ENCODE results near the gene LSM12. TPM values are rescaled to one million over a fixed set of nuclear protein-coding genes. Genes with fewer than 3 reads are reported as not detected.

Gene LSM12
- total RNA-seq, 1 experiment from 2014 or later, result 85.5 TPM

DNA sequence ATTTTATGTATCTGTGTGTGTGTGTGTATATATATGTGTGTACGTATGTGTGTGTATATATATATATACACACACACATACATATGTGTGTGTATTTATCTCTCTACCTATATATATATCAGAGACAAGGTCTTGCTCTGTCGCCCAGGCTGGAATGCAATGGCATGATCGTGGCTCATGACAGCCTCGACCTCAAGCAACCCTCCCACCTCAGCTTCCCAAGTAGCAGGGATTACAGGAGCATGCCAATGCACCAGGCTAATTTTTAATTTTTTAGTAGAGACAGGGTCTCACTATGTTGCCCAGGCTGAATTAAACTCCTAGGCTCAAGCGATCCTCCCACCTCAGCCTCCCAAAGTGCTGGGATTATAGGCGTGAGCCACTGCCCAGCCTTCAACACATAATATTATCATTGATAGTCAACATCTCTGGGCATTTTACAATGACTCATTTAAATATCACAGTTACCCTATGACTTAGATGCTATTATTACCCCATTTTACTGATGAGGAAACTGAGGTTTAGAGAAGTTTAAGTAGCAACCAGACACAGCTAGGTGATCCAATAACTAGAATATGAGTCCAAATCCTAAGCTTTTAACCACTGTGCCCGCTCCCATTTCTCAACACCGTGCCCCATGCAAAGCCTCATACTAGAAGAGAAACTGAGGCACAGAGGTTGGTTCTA is 28.4 kb upstream of the LSM12 start:
- Mint-ChIP-seq H3K4me3 (ENCODE audit: unreplicated experiment) (no peak overlapping the region), H3K4me1 (ENCODE audit: low read depth, unreplicated experiment) (peaks cover 8% of the 10 kb centered on the region), H3K9me3 (ENCODE audit: unreplicated experiment) (no peaks in the 10 kb centered on the region), H3K27me3 (ENCODE audit: insufficient read depth, unreplicated experiment) (no peaks in the 10 kb centered on the region), H3K36me3 (ENCODE audit: insufficient read depth, unreplicated experiment) (no peaks in the 10 kb centered on the region), H3K27ac (ENCODE audit: unreplicated experiment) (no peak overlapping the region)
- Histone ChIP-seq H3K4me1 (peaks cover 9% of the 10 kb centered on the region; the same call in 1 of the 2 replicates), H3K27me3 (replicated peaks; ENCODE audit: control insufficient read depth, insufficient read depth, low read length) (no peaks in the 10 kb centered on the region), H3K36me3 (ENCODE audit: control insufficient read depth, insufficient read depth, low read length) (peaks cover 2% of the 10 kb centered on the region), H3K4me3 (ENCODE audit: low read depth, low read length) (no peak overlapping the region), H3K9me3 (no peaks in the 10 kb centered on the region)
- intact Hi-C loops (cut with micrococcal nuclease; ENCODE audit: unreplicated experiment), result loop anchor here (1.0 kb wide), 1 partner anchor 73 kb away; no protein-coding TSS in a partner anchor
- no peak for DNase-seq
- no TSS peak for BruUV-seq (replicated peaks)
- TF ChIP-seq, protein P1, sequence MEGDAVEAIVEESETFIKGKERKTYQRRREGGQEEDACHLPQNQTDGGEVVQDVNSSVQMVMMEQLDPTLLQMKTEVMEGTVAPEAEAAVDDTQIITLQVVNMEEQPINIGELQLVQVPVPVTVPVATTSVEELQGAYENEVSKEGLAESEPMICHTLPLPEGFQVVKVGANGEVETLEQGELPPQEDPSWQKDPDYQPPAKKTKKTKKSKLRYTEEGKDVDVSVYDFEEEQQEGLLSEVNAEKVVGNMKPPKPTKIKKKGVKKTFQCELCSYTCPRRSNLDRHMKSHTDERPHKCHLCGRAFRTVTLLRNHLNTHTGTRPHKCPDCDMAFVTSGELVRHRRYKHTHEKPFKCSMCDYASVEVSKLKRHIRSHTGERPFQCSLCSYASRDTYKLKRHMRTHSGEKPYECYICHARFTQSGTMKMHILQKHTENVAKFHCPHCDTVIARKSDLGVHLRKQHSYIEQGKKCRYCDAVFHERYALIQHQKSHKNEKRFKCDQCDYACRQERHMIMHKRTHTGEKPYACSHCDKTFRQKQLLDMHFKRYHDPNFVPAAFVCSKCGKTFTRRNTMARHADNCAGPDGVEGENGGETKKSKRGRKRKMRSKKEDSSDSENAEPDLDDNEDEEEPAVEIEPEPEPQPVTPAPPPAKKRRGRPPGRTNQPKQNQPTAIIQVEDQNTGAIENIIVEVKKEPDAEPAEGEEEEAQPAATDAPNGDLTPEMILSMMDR (IDR thresholded peaks at IDR 0.05; ENCODE audit: insufficient read depth in 1 of 2, low read depth in 1 of 2, low read length in 1 of 2, severe bottlenecking in 1 of 2, unreplicated experiment in 1 of 2), result no peak
- ChIA-PET CTCF (interaction anchor here (0.6 to 1.0 kb wide), 4 partner anchors 14 to 74 kb away, joined by 3 to 6 read pairs (median 4); no protein-coding TSS in a partner anchor), POLR2A (interaction anchor here (0.6 kb wide), 2 partner anchors 29 to 46 kb away, joined by 3 to 16 read pairs; partner anchors contain the start of gene HDAC5)

DNA sequence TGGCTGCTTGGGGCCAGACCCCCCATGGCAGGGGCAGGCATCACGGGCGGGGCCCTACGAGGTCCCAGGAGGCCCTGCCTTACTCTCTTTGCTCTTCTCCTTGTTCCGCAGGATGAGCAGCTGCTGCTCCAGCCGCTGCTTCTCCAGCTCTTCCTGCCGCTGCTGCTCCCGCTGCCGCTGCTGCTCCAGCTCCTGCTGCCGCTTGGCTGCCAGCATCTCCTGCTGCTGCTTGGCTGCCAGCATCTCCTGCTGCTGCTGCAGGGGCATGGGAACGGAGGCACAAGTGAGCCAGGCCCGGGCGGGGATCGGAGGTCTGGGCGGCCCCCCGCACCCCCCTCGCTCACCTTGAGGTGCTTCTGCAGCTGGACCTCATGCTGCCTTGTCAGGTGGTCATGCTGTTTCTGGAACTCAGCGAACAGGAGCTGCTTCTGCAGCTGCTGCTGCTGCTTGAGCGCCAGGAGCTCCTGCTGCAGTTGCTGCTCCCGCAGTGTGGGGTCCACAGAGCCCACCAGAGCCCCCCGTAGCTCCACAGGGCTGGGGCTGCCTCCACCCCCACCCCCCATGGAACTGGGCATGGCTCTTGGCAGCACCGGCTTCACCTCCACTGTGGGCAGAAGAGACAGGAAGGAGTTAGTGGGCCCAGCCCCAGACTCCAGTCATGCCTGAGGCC is 26.9 kb upstream of the LSM12 start:
- no peaks in the 10 kb centered on the region for H3K9me3 Mint-ChIP-seq (ENCODE audit: unreplicated experiment)
- Histone ChIP-seq H3K27me3 (replicated peaks; ENCODE audit: control insufficient read depth, insufficient read depth, low read length) (no peaks in the 10 kb centered on the region), H3K9me3 (no peaks in the 10 kb centered on the region), H3K4me3 (ENCODE audit: low read depth, low read length) (no peak overlapping the region), H3K4me1 (peaks cover 9% of the 10 kb centered on the region; the same call in 1 of the 2 replicates), H3K36me3 (ENCODE audit: control insufficient read depth, insufficient read depth, low read length) (peaks cover 2% of the 10 kb centered on the region)
- intact Hi-C loops (cut with micrococcal nuclease; ENCODE audit: unreplicated experiment), result no loop called here
- ChIA-PET POLR2A (interaction anchor here (0.7 kb wide), 1 partner anchor 24 kb away, joined by 3 read pairs; no protein-coding TSS in a partner anchor), CTCF (interaction anchor here (0.6 kb wide), 1 partner anchor 52 kb away, joined by 3 read pairs; no protein-coding TSS in a partner anchor)
- BruUV-seq (replicated peaks), result no TSS peak
- H3K4me3 Mint-ChIP-seq (ENCODE audit: unreplicated experiment), result no peak overlapping the region
- DNase-seq, result no peak
- H3K4me1 Mint-ChIP-seq (ENCODE audit: low read depth, unreplicated experiment), result peaks cover 8% of the 10 kb centered on the region
- peaks cover 6% of the 10 kb centered on the region for H3K36me3 Mint-ChIP-seq (ENCODE audit: insufficient read depth, unreplicated experiment)
- no peak overlapping the region for H3K27ac Mint-ChIP-seq (ENCODE audit: unreplicated experiment)
- TF ChIP-seq, protein P1 (IDR thresholded peaks at IDR 0.05; ENCODE audit: insufficient read depth in 1 of 2, low read depth in 1 of 2, low read length in 1 of 2, severe bottlenecking in 1 of 2, unreplicated experiment in 1 of 2), result no peak
- H3K27me3 Mint-ChIP-seq (ENCODE audit: insufficient read depth, unreplicated experiment), result no peaks in the 10 kb centered on the region

DNA sequence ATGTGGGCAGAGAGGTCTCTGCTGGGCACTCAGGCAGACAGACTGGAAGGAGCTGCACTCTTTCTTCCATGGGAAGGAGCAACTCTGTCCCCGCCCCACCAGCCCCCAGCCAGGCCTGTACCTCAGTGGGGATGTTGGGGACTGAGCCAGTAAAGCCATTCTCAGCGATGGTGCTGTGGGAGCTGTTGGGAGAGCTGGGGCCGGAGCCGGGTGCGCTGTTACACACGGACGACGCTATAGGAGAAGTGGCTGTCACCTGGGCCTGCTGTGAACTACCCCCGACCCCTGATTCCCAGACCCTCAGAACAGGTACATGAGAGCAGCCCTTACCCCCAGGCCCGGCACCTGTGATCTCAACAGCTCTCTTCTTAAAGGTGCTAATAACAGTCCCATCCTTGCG is 25.6 kb upstream of the LSM12 start:
- Histone ChIP-seq H3K4me3 (ENCODE audit: low read depth, low read length) (no peak overlapping the region), H3K27me3 (replicated peaks; ENCODE audit: control insufficient read depth, insufficient read depth, low read length) (no peaks in the 10 kb centered on the region), H3K9me3 (no peaks in the 10 kb centered on the region), H3K4me1 (peaks cover 19% of the 10 kb centered on the region), H3K36me3 (ENCODE audit: control insufficient read depth, insufficient read depth, low read length) (peaks cover 2% of the 10 kb centered on the region)
- TF ChIP-seq, protein P1 (IDR thresholded peaks at IDR 0.05; ENCODE audit: insufficient read depth in 1 of 2, low read depth in 1 of 2, low read length in 1 of 2, severe bottlenecking in 1 of 2, unreplicated experiment in 1 of 2), result no peak
- Mint-ChIP-seq H3K4me1 (ENCODE audit: low read depth, unreplicated experiment) (peaks cover 10% of the 10 kb centered on the region), H3K27ac (ENCODE audit: unreplicated experiment) (no peak overlapping the region), H3K9me3 (ENCODE audit: unreplicated experiment) (no peaks in the 10 kb centered on the region), H3K36me3 (ENCODE audit: insufficient read depth, unreplicated experiment) (peaks cover 17% of the 10 kb centered on the region), H3K27me3 (ENCODE audit: insufficient read depth, unreplicated experiment) (no peaks in the 10 kb centered on the region), H3K4me3 (ENCODE audit: unreplicated experiment) (no peak overlapping the region)
- BruUV-seq (replicated peaks), result no TSS peak
- POLR2A ChIA-PET, result interaction anchor here (0.5 kb wide), 1 partner anchor 9 kb away, joined by 4 read pairs; no protein-coding TSS in a partner anchor
- intact Hi-C loops (cut with micrococcal nuclease; ENCODE audit: unreplicated experiment), result no loop called here
- CTCF ChIA-PET, result interaction anchor here (0.6 kb wide), 1 partner anchor 44 kb away, joined by 7 read pairs; no protein-coding TSS in a partner anchor
- no peak for DNase-seq
